LNCaP clone FGC (cell line): Measurements from ENCODE around the gene ERICH3.

Source experiments
- DNase-seq: peaks from one replicate; pipeline ENCODE4 v3.0.0-alpha.2; 2011; ENCODE audit warnings: low read depth
- H3K4me3 ChIP-seq: 2 replicates; pipeline ENCODE4 v1.5.1; 2011; ENCODE audit warnings: mild to moderate bottlenecking, low read depth, low read length, control low read depth
- TF ChIP-seq, protein P1 (sequence below): IDR thresholded peaks from 2 replicates; pipeline ENCODE4 v1.5.1; 2012; ENCODE audit warnings: mild to moderate bottlenecking; ENCODE audit not compliant: control insufficient read depth, insufficient read depth; ENCODE audit errors: extremely low read depth

The ERICH3 gene

DNA sequence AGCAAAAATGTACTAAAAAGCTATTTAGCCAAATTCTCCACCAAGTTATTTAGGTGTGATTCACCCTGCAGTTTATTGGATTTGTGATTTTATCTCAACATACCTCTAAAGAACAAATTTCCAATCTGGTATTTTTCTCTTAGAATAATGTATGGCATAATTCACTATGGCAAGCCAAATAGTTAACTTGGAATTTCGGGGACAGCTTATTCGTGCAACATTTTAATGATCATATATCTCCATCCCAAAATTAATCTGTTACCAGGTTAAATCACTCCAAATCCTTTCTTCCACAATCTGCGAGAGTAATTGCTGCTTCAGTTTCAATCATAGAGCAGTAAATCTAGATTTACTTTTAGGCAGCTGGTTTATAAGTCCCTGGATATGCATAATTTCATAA is 53.4 kb downstream of the ERICH3 start:
- TF ChIP-seq, protein P1, sequence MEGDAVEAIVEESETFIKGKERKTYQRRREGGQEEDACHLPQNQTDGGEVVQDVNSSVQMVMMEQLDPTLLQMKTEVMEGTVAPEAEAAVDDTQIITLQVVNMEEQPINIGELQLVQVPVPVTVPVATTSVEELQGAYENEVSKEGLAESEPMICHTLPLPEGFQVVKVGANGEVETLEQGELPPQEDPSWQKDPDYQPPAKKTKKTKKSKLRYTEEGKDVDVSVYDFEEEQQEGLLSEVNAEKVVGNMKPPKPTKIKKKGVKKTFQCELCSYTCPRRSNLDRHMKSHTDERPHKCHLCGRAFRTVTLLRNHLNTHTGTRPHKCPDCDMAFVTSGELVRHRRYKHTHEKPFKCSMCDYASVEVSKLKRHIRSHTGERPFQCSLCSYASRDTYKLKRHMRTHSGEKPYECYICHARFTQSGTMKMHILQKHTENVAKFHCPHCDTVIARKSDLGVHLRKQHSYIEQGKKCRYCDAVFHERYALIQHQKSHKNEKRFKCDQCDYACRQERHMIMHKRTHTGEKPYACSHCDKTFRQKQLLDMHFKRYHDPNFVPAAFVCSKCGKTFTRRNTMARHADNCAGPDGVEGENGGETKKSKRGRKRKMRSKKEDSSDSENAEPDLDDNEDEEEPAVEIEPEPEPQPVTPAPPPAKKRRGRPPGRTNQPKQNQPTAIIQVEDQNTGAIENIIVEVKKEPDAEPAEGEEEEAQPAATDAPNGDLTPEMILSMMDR, result no peak
- H3K4me3 ChIP-seq, result no peak overlapping the region
- no peak for DNase-seq

DNA sequence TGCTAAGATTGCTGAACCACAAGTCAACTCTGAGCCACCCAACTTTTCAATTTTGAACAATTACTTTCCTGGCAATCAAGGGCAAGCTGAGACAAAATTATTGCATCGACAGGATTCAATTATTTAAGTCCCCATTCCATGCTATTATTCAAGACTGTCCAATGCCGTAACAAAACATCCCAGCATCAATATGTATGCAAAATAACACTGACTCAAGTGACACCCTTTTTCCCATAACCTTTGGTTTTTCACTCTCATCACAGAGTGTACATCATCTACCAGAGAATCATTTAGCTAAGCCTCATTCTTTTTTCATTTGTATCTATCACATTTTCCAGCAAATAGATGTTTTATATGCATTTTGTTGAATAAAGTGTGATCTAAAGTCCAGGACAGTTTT is 54.6 kb downstream of the ERICH3 start:
- no peak for DNase-seq
- H3K4me3 ChIP-seq, result no peak overlapping the region
- TF ChIP-seq, protein P1, result no peak

DNA sequence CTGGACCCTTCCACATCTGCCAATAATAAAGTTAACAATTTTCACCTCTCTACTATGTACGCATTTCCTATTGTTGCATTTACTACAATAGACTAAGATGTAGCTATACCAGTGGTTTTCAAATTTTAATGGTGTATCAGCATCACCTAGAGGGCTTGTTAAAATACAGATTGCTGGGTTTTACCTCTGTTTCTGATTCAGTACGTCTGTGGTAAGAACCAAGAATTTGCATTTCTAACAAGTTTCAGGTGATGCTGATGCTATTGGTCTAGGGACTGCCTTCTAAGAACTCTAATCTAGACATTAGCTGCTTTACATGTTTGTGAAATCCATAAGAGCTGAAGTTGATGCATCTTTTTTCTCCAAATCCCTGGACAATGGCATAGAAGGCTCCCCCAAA is 59.7 kb downstream of the ERICH3 start:
- no peak for DNase-seq
- TF ChIP-seq, protein P1, result no peak

DNA sequence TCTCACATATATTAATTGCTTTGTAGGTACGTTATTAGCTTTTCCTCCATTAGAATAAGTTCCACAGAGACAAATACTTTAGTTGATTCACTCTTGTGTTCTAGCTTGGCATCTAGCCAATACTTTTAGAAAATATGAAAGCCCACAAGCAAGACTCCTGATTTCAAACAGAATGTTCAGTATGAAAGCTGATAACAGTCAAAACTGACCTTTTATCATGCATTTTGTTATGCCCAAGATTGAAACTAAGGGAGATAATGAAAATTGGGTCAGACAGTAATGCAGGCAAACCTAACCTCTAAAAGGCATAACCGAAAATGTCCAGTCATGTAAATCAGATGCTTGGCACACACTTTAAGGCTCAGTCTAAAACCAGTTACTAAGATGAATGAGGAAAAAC is 61.7 kb downstream of the ERICH3 start:
- TF ChIP-seq, protein P1, result no peak
- no peak overlapping the region for H3K4me3 ChIP-seq
- DNase-seq, result no peak

More for the DNA sequence above, 59.7 kb downstream of the ERICH3 start:
- H3K4me3 ChIP-seq, result no peak overlapping the region

DNA sequence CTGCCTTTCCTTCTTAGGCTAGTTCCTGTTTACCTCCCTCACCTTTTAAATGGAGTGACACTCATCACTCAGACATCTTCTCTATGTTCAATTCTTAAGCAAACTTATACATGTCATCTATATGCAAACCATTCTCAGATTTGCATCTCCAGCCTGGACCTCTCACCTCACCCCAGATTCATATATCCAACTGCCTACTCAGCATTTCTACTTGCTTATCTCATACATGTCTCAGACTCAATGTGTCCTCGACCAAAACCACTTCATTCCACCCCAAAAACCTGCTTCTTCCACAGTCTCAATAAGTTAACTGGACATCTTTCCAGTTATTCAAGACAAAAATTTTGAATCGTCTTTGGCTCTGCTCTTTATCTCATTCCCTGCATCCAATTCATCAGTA is 62.6 kb downstream of the ERICH3 start:
- TF ChIP-seq, protein P1, result no peak
- DNase-seq, result no peak
- no peak overlapping the region for H3K4me3 ChIP-seq

DNA sequence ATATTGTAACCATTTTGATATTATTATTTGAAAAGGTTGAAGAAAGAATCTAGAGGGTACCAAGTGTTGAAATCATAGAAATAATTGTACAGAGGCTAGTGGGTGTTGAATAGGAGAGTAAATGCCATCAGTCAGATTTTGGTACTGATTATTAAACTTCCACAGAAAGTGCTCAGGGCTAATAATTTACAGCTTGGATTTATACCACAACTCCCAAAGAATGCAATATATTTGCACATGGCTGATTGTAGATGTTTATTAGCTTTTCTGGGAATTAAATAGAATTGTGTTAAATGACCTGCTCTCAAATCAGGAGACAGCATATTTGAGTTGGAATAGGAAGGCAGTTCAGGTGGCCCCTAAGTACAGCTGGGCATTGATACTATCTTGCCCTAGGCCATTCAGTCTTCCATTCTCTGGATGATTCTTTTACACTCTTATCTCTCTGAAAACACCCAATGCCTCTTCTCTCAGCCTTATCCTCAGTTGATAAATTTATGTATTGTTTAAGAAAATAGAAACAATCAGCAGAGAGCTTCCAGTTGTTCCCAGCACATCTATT is 63.7 kb downstream of the ERICH3 start:
- TF ChIP-seq, protein P1, result no peak
- DNase-seq, result no peak
- H3K4me3 ChIP-seq, result no peak overlapping the region

DNA sequence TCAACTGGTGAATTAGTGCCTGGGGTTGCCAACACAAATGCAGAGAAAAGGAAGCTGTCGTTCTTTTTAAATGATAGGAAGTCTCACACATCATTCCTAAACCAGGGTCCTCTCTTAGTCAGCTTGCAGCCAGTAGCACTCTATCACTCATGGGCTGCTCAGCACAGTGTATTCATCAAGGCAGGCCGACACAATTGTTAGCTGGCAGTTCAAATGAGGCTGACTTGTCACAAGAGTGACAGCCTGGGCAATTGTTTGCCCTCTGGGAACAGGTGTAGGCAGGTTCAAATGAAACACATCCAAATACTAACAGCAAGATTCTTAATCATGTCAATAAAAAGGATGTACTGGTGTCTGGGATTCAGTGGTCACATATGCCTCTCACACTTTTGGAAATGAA is 76.9 kb downstream of the ERICH3 start:
- TF ChIP-seq, protein P1, result no peak
- no peak for DNase-seq
- no peak overlapping the region for H3K4me3 ChIP-seq
